Posterior vena cava (tissue), 2 donors: ENCODE data around the gene GCNT2. TPM values are rescaled to one million over a fixed set of nuclear protein-coding genes. Genes with fewer than 3 reads are reported as not detected.
"Not testable (repeated sequence)": the region's sequence is repeated elsewhere in the genome, so short reads cannot be mapped to it uniquely, and the experiment has no call there.

Experiments used
- DNase-seq: peaks from one replicate; pipeline ENCODE4 v3.0.0-alpha.2; 2020; ENCODE audit warnings: low spot score
- intact Hi-C, 2 donors: fragments of 100-400 bp; cut with DNase I; formaldehyde crosslinking; loops; one replicate each; pipeline versions ENCODE4 v1.14.1 to v1.14.2; 2022 to 2023
- long read RNA-seq, 2 donors: library from polyadenylated mRNA; unstranded; transcript quantifications; one replicate each; pipeline ENCODE4 v2.0.0, GENCODE V29; 2020 to 2021
- total RNA-seq, 2 donors: library from RNA; stranded (reverse); fragmentation: NEBNext Ultra II Directional; extraction: Animal tissue kit (Norgen Biotek cat#: 25700); gene quantifications; one replicate each; pipeline ENCODE4 v1.2.1, GENCODE V29; 2021
- donor health status: DM: yes; HTN: yes; CAD: no.
- donor health status: DM: yes; HTN: yes; CAD: no.

Gene GCNT2
- total RNA-seq, result 1 to 10 TPM; 1.9 to 2.6 TPM
- long read RNA-seq, donor 1, partial matches to known transcripts, result 0 of 1 reads
- long read RNA-seq, donor 1, other reads (novel, unspliced or antisense), result 1 of 1 reads
- long read RNA-seq, donor 2, result 0 reads

DNA sequence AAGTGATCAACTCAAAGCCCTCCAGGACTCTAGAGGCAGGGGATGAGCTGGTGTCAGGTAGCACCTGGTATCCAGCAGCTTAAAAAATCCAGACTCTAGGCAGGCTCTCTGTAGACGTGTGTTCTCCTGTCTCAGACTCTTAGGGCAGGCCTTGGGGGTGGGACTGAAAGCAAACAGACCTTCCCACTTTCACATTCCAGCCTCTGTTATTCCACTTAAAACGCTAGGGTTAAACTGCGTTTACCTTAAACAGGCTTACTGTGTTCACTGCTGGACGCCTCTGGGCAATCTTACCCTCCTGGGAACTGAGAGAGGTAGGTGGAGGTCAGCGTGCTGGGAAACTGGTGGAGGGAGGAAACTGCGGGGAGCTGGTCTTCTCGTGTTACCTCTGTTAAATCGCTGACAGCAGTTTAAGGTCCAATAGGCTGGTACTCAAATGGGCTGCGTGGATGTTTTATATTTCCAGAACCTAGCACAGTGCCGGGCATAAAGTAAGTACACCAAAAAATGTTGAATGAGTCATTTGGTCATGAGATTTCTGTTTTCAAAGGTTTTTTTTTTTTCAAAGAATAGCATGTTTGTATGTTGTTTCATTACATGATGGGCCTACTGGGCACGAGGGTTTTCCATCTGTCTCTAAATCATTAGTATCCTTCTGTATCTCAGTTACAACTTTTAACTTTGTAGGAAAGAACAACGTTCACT, at the start of gene GCNT2:
TSS of gene GCNT2 (plus strand) at position 248 of the 705 bp plus-strand sequence. CDS start 7,561 bp downstream, outside the sequence.
- intact Hi-C loops, result no loop called here
- DNase-seq, result no peak

DNA sequence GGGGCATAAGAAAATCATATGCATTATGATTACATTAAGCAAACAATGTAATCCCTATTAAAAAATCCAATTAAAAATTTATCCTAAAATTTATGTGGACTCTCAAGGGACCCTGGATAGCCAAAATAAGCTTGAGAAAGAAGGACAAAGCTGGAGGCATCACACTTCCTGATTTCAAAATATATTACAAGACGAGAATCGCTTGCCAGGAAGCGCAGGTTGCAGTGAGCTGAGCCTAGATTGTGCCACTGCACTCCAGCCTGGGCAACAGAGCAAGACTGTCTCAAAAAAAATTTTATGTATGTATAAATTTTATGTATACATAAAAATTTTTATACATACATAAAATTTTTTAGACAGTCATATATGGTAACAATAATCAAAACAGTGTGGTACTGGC, 48.5 kb upstream of the GCNT2 start:
- intact Hi-C loops, result no loop called here

DNA sequence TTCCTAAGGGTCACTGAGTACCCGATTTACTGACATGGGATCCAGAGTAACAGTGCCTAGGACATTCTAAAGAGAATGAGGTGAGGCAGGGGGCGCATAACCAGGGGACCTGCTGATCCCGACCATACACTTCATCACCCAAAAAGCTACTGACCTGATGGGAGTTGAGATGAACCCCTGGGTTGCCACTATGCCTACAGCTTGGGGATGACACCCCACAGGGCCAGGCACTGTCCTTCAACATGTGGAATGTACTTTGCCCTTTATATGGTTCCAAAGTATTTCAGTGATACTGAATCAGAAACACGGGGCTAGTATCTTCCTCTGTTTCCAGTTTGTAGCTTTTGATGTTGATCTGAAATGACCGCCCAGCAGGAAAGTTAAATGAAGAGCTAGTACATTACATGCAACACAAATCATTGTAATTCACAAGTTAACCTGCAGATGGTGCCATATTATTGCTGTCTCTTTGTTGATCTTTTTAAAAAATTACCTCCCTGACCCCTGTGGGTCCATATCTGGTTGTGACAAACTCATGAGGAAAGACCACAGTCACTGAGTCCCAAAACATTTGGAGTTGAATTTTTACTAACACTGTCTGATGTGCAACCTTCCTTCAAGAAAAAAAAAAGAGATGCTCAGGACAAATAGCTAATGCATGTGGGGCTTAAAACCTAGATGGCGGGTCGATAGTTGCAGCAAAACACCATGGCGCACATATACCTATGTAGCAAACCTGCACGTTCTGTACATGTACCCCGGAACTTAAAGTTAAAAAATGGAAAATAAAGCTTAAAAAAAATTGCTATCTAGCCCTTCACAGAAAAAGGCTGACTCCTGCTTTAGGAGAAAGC, 42.7 kb upstream of the GCNT2 start:
- DNase-seq, result no peak
- intact Hi-C loops, result no loop called here

More for the DNA sequence above, 48.5 kb upstream of the GCNT2 start:
- DNase-seq, result no peak

GRCh38 chr6:10479939-10480700, 41.0 kb upstream of the GCNT2 start:
- intact Hi-C loops, result loop anchor here in 1 of 2 donors (10.0 kb wide), 1 partner anchor 325 kb away; no protein-coding TSS in a partner anchor
- DNase-seq, result no peak

DNA sequence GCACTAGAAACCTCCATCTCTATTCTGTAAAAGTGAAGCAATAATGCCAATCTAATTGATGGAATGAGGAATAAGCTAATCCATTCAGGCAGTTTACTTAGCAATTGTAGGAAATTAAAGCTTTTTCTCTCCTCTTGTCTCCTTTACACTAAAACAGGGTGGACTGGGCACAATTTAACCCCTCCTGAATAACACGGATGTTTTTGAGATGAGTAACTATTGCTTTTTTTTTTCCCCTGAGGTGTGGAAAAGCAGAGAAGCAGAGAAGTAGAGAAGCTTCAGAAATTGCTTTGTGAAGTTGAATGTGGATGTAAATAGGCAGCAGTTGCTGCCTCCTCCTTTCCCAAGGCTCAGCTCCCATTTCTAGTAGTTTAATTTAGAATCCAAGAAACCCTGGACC, 40.0 kb upstream of the GCNT2 start:
- intact Hi-C loops, result loop anchor here in 1 of 2 donors (10.0 kb wide), 1 partner anchor 324 kb away; no protein-coding TSS in a partner anchor
- no peak for DNase-seq

DNA sequence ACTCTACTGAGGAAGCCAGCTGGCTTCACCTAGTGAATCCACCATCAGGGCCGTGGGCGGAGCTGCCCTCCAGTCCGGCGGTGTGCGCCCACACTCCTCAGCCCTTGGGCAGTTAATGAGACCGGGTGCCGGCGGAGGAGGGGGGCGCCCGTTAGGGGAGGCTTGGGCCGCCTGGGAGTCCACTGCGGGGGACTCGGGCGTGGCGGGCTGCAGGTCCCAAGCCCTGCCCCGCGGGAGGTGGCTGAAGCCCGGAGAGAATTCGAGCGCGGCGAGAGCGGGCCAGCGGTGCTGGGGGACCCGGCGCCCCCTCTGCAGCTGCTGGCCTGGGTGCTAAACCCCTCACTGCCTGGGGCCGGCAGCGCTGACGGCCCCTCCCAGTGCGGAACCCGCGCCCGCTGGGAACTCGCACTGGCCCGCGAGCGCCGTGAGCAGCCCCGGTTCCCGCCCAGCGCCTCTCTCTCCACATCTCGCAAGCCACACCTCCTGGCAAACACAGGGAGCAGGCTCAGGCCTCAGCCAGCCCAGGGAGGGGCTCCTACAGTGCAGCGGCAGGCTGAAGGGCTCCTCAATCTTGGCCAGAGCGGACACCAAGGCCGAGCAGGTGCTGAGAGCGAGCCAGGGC, 38.4 kb upstream of the GCNT2 start:
- DNase-seq, result no peak
- intact Hi-C loops, result loop anchor here in 1 of 2 donors (10.0 kb wide), 1 partner anchor 322 kb away; no protein-coding TSS in a partner anchor

DNA sequence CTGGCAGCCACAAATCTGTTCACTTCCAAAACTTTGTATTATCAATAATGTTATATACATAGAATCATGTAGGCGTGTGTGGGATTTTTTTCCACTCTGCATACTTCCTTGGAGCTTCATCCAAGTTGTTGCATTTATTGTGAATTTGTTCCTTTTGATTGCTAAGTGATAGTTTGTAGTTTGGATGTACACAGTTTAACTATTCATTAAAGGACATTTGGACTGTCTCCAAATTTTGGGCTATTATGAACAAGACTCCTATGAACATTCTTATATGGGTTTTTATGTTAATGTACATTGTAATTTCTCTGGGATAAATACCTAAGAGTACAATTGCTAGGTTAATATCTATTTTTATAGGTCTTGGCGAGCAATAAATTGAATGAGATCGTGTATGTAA, 36.2 kb upstream of the GCNT2 start:
- no peak for DNase-seq
- intact Hi-C loops, result loop anchor here in 1 of 2 donors (10.0 kb wide), 1 partner anchor 320 kb away; no protein-coding TSS in a partner anchor

DNA sequence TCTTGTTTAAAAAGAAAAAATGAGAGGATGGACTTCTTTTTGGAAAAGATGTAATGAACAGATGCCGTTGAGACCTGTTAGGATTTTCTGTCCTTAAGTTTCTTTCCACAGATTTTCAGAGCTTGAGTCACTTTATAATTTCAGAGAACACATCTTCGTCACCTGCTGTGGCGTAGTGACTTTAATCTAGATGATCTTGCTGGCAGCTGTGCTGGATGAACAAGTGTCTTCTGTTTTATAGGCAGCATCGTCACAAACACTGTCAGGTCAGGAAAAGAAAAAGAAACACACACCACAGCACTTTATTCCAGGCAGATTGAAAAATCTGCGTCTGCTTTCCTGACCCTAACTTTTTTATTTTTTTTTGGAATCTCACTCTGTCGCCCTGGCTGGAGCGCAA, 35.7 kb upstream of the GCNT2 start:
- intact Hi-C loops, result loop anchor here in 1 of 2 donors (10.0 kb wide), 1 partner anchor 319 kb away; no protein-coding TSS in a partner anchor

DNA sequence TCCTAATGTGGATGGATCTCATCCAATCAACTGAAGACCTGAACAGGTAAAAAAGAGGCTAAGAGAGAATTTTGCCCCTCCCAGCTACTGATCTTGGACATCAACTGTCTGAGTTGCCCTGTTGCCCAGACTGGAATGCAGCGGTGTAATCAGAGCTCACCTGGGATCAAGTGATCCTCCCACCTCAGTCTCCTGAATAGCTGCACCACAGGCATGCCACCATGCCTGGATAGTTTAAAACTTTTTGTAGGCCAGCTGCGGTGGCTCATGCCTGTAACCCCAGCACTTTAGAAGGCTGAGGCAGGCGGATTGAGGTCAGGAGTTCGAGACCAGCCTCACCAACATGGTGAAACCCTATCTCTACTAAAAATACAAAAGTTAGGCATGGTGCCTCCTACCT, 34.9 kb upstream of the GCNT2 start:
- intact Hi-C loops, result loop anchor here in 1 of 2 donors (10.0 kb wide), 1 partner anchor 319 kb away; no protein-coding TSS in a partner anchor
- no peak for DNase-seq

More for the DNA sequence above, 35.7 kb upstream of the GCNT2 start:
- no peak for DNase-seq

DNA sequence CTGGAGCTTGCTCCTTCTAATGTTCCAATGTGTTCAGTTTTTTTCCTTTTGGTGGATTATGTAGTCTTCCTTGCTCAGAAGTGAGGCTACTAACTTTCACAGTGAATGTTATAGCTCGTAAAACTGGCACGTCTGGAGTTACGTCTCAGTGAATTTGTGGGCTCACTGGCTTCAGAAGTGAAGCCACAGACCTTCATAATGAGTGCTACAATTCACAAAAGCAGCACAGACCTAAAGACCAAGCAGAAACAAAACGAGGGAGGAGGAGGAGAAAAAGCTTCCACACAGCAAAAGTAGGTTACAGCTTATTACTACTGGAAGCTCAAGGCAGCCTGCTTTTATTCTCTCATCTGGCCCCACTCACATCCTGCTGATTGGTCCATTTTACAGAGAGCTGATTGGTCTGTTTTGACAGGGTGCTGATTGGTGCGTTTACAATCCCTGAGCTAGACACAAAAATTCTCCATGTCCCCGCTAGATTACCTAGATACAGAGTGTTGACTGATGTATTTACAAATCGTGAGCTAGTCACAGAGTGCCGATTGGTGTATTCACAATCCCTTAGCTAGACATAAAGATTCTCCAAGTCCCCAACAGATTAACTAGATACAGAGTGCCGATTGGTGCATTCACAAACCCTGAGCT, 34.1 kb upstream of the GCNT2 start:
- DNase-seq, result not testable (repeated sequence)
- intact Hi-C loops, result loop anchor here in 1 of 2 donors (10.0 kb wide), 1 partner anchor 318 kb away; no protein-coding TSS in a partner anchor

DNA sequence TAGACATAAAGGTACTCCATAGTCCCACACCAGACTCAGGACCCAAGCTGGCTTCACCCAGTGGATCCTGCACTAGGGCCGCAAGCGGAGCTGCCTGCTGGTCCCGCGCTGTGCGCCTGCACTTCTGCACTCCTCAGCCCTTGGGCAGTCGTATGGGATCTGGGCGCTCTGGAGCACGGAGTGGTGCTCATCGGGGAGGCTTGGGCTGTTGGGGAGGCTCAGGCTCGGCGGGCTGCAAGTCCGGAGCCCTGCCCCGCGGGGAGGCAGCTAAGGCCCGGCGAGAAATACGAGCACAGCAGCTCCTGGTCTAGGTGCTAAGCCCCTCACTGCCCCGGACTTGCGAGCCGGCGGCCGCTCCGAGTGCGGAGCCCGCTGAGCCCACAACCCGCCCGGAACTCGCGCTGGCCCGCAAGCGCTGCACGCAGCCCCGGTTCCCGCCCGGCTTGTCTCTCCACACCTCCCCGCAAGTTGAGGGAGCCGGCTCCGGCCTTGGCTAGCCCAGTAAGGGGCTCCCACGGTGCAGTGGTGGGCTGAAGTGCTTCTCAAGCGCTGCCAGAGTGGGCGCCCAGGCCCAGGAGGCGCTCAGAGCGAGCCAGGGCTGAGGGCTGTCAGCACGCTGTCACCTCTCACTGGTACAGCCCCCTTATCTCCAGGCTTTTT, 33.4 kb upstream of the GCNT2 start:
- intact Hi-C loops, result loop anchor here in 1 of 2 donors (10.0 kb wide), 1 partner anchor 317 kb away; no protein-coding TSS in a partner anchor
- no peak for DNase-seq

- intact Hi-C loops, result no loop called here
- no peak for DNase-seq
Observed at GRCh38 chr6:10491463-10491862, 29.7 kb upstream of the GCNT2 start.

- DNase-seq, intact Hi-C loops: not testable (repeated sequence)
Observed at GRCh38 chr6:10491905-10492304, 29.2 kb upstream of the GCNT2 start.

DNA sequence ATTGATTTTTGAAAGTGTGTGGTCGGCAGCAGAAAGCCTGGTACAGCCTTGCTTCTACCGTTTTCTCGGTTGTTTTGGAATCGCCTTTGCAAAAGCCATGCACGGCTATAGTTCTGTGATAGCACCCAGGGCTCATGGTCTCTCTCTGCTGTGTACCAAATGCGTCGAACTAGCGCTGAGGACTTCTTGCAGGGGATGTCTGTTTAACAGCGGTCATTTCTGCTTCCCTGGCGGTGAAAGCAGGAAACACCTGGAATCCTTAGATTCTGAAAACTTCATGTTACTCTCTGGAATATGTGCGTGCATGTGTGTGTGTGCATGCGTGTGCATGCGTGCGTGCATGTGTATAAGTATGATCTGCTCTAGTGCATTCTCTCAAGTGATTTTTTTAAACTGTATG, 26.1 kb upstream of the GCNT2 start:
- DNase-seq, result no peak
- intact Hi-C loops, result no loop called here

DNA sequence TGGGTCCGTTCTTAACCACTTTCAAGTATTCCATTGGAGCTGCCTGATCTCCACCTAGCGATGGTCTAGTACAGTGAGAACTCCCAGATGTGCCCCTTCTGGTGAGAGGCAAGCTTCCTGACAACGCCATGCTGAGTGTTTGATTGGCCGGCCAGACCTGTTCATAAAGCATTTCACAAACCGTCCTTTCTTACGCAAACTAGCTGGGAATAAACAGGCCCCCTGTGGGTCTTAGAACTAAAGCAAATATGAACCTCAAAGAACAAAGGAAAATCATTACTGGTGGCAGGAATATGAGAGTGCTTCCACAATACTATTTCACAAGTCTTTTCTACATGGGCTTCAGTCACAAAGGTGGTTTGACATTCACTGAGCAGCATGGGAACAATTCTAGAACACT, 15.6 kb upstream of the GCNT2 start:
- no peak for DNase-seq
- intact Hi-C loops, result no loop called here

GRCh38 chr6:10507298-10507697, 13.9 kb upstream of the GCNT2 start:
- no peak for DNase-seq
- intact Hi-C loops, result no loop called here

DNA sequence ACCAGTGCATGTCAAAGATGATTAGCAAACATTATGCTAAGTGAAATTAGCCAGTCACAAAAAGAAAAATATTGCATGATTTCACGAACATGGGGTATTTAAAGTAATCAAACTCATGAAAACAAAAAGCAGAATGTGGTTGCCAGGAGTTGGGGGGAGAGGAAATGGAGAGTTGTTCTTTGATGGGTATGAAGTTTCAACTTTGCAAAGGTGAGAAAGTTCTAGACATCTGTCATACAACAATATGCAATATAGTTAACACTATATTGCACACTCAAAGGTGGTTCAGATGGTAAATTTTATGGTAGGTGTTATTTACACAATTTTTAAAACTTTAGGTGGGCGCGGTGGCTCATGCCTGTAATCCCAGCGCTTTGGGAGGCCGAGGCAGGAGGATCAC, 13.4 kb upstream of the GCNT2 start:
- intact Hi-C loops, result no loop called here
- DNase-seq, result no peak
